SK-N-SH (cell line): ENCODE data around the gene SMURF1. TPM values are rescaled to one million over a fixed set of nuclear protein-coding genes. Genes with fewer than 3 reads are reported as not detected.

ENCODE experiments used
- CTCF ChIA-PET: fragments of 300-600, 350-600 bp; formaldehyde crosslinking; extraction: SDS; loops from one replicate; lab custom pipeline; 2021; lab: Yijun Ruan, JAX
- POLR2A ChIA-PET: fragments of 350-600 bp; sonication (Branson Sonifier 250); formaldehyde crosslinking; extraction: SDS; loops from one replicate; lab custom pipeline; 2020; ENCODE audit warnings: antibody characterized with exemption, inconsistent platforms; lab: Yijun Ruan, JAX
- DNase-seq: peaks from one replicate; pipeline ENCODE4 v3.0.0; 2012
- H2AFZ ChIP-seq: fragments of 200-600 bp; sonication (generic); 2 replicates; pipeline ENCODE4 v1.8.1; 2016; ENCODE audit warnings: antibody characterized with exemption, mild to moderate bottlenecking, low read depth
- H3F3A ChIP-seq: fragments of 200-600 bp; sonication (generic); replicated peaks from 2 replicates; pipeline ENCODE3; 2016; ENCODE audit warnings: antibody characterized with exemption, mild to moderate bottlenecking; ENCODE audit not compliant: insufficient read depth
- H3K27ac ChIP-seq, 2 experiments: fragments of 200-500 bp in 1 of 2; fragments of 200-600 bp in 1 of 2; sonication (Bioruptor generic) in 1 of 2; sonication (generic), shearing (Covaris generic) in 1 of 2; 2 replicates each; pipeline versions ENCODE4 v1.5.1 to v1.6.1; 2014 to 2016; ENCODE audit warnings: low read depth in 2 of 2, inconsistent platforms in 1 of 2, low read length in 1 of 2, mild to moderate bottlenecking in 1 of 2, mixed read lengths in 1 of 2
- H3K27me3 ChIP-seq: fragments of 200-600 bp; sonication (generic), shearing (Covaris generic); 2 replicates; pipeline ENCODE4 v1.6.1; 2016; ENCODE audit warnings: mixed run types; ENCODE audit not compliant: insufficient read depth
- H3K36me3 ChIP-seq, 2 experiments: fragments of 200-500 bp in 1 of 2; fragments of 200-600 bp in 1 of 2; sonication (Bioruptor generic) in 1 of 2; sonication (generic) in 1 of 2; replicated peaks in 1 of 2; 2 replicates each; pipeline versions ENCODE3 to v1.5.1; 2014 to 2016; ENCODE audit warnings: low read length in 1 of 2, mild to moderate bottlenecking in 1 of 2; ENCODE audit not compliant: insufficient read depth in 2 of 2, control insufficient read depth in 1 of 2
- H3K4me1 ChIP-seq, 2 experiments: fragments of 200-500 bp in 1 of 2; fragments of 200-600 bp in 1 of 2; sonication (Bioruptor generic) in 1 of 2; sonication (generic), shearing (Covaris generic) in 1 of 2; 2 replicates each; pipeline versions ENCODE4 v1.5.1 to v1.6.1; 2014 to 2016; ENCODE audit warnings: low read depth in 1 of 2, low read length in 1 of 2, mixed run types in 1 of 2; ENCODE audit not compliant: insufficient read depth in 2 of 2, control insufficient read depth in 1 of 2
- H3K4me2 ChIP-seq: fragments of 200-600 bp; sonication (generic), shearing (Covaris generic); 2 replicates; pipeline ENCODE4 v1.6.1; 2017; ENCODE audit warnings: mixed run types
- H3K4me3 ChIP-seq, 2 experiments: fragments of 200-500 bp in 1 of 2; fragments of 200-600 bp in 1 of 2; sonication (Bioruptor generic) in 1 of 2; sonication (generic), shearing (Covaris generic) in 1 of 2; 2 replicates each; pipeline versions ENCODE4 v1.5.1 to v1.8.1; 2014 to 2016; ENCODE audit warnings: low read depth in 2 of 2, inconsistent platforms in 1 of 2, low read length in 1 of 2, mild to moderate bottlenecking in 1 of 2, mixed read lengths in 1 of 2, moderate library complexity in 1 of 2
- H3K79me2 ChIP-seq: fragments of 200-600 bp; sonication (generic); 2 replicates; pipeline ENCODE4 v1.8.1; 2017; ENCODE audit warnings: mild to moderate bottlenecking; ENCODE audit not compliant: insufficient read depth
- H3K9ac ChIP-seq: fragments of 200-600 bp; sonication (generic); 2 replicates; pipeline ENCODE4 v1.6.1; 2017; ENCODE audit warnings: mixed run types
- H3K9me2 ChIP-seq: fragments of 200-600 bp; sonication (generic); 2 replicates; pipeline ENCODE4 v1.6.1; 2017; ENCODE audit warnings: mixed run types
- H3K9me3 ChIP-seq: fragments of 200-600 bp; sonication (generic); 2 replicates; pipeline ENCODE4 v1.6.1; 2017; ENCODE audit warnings: mixed run types, mild to moderate bottlenecking, moderate library complexity
- H4K20me1 ChIP-seq: fragments of 200-600 bp; sonication (generic); 2 replicates; pipeline ENCODE4 v1.6.1; 2017; ENCODE audit warnings: mild to moderate bottlenecking, mixed run types; ENCODE audit not compliant: insufficient read depth
- ELF1 ChIP-seq: IDR thresholded peaks from 2 replicates; pipeline ENCODE4 v1.4.0; 2012
- EP300 ChIP-seq, 2 experiments: IDR thresholded peaks; 2 replicates each; pipeline versions ENCODE4 v1.4.0 to v1.6.1; 2012; ENCODE audit warnings: borderline replicate concordance in 1 of 2, low read depth in 1 of 2, low read length in 1 of 2
- EZH2phosphoT487 ChIP-seq: fragments of 200-600 bp; sonication (generic); IDR thresholded peaks from 2 replicates; pipeline ENCODE4 v1.6.1; 2017; ENCODE audit warnings: low read depth, mixed run types, mild to moderate bottlenecking, antibody characterized with exemption, moderate library complexity, borderline replicate concordance
- FOSL2 ChIP-seq: IDR thresholded peaks from 2 replicates; pipeline ENCODE4 v1.4.0; 2012; ENCODE audit warnings: low read depth, mild to moderate bottlenecking, moderate library complexity, borderline replicate concordance
- GABPA ChIP-seq: IDR thresholded peaks from 2 replicates; pipeline ENCODE4 v1.4.0; 2012; ENCODE audit warnings: low read depth, mild to moderate bottlenecking
- SIN3A ChIP-seq: IDR thresholded peaks from 2 replicates; pipeline ENCODE4 v1.6.1; 2012; ENCODE audit warnings: low read depth, mild to moderate bottlenecking, low read length, moderate library complexity, borderline replicate concordance
- TEAD4 ChIP-seq: IDR thresholded peaks from 2 replicates; pipeline ENCODE4 v1.4.0; 2012; ENCODE audit warnings: mild to moderate bottlenecking, borderline replicate concordance; ENCODE audit not compliant: insufficient read depth
- USF1 ChIP-seq: IDR thresholded peaks from 2 replicates; pipeline ENCODE4 v1.4.0; 2012; ENCODE audit warnings: low read depth, borderline replicate concordance
- WGBS: methylation state at CpG from one replicate; pipeline ENCODE4 v1.1.6; 2017; ENCODE audit warnings: low lambda C conversion rate; 5-methylcytosine and 5-hydroxymethylcytosine counted together
- polyA plus RNA-seq, 3 experiments: library from polyadenylated mRNA; depleted of rRNA; stranded (reverse); fragments of >200 nt; gene quantifications; 2 replicates each; pipeline ENCODE4 v1.2.3, GENCODE V29; 2012
- TF ChIP-seq, protein P1 (sequence below): IDR thresholded peaks from 2 replicates; pipeline ENCODE4 v1.4.0; 2012; ENCODE audit warnings: low read depth
- TF ChIP-seq, protein P2 (sequence below): fragments of 200-600 bp; sonication (generic); IDR thresholded peaks from 2 replicates; pipeline ENCODE4 v1.6.1; 2017; ENCODE audit warnings: antibody characterized with exemption, mild to moderate bottlenecking, moderate library complexity

SMURF1 gene
- polyA plus RNA-seq, 1 of the 3 experiments (the other 2 are of a cell fraction), result 12.9 TPM

DNA sequence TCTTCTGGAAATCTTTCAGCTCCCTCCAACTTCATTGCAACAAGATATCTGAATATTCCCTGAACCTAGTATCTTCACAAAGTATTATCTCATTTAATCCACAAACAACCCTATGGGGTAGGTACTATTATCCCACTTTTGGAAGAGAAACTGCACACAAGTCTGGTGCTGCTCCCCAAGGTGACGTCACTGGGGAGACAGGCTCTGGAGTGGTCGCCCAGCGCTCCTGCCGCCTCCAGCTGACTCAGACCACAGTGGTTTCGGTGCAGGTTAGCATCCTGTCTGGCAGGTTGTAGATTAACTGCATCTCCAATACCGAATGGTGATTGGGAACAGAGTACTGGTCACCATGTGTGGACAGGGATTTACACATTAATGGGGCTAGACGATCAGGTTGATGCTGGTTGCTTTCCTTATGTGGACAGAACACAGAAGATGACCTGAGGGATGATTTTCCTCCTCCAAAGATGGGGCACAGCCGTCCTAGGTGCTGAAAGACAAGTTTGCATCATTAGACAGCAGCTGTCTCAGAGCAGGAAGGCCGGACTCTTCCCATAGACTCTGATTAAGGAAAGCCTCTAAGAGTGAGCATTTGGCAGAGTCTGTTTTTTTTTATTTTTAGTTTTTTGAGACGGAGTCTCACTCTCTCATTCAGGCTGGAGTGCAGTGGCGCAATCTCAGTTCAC is 137.0 kb downstream of the SMURF1 start:
- H3K36me3 ChIP-seq, result peaks cover 63 to 82% of the 10 kb centered on the region in 2 experiments
- DNase-seq, result no peak
- POLR2A ChIA-PET, result interaction anchor here (0.7 kb wide), 1 partner anchor 401 kb away, joined by 5 read pairs; no protein-coding TSS in a partner anchor

DNA sequence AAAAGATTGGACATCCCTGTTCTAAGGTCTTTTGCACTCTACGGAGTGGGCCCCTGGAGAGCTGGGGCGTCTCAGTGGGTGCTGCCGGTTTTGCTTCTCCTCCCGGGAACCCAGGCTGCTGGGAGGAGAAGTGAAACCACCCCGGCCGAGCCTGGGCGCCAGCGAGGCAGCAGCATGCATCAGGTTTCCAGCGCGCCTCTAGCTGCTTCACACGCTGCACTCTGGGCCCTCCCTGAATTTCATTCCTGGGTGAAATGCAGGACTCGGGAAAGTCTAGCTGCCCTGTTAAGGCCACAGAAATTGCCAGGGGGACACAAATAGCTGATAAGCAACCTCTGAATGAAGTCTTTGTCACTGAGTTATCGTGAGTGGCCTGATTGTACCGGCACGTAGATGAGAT is 138.1 kb downstream of the SMURF1 start:
- no peaks in the 10 kb centered on the region for H3K4me1 ChIP-seq
- H3F3A ChIP-seq, result no peaks in the 10 kb centered on the region
- peaks cover 55 to 82% of the 10 kb centered on the region in 2 experiments for H3K36me3 ChIP-seq
- H3K27me3 ChIP-seq, result no peaks in the 10 kb centered on the region
- DNase-seq, result no peak
- H3K9me3 ChIP-seq, result no peaks in the 10 kb centered on the region
- H3K9ac ChIP-seq, result no peak overlapping the region
- WGBS, result 90% methylated on average over 15 of the region's 15 CpGs
- H3K9me2 ChIP-seq, result no peaks in the 10 kb centered on the region
- no peak overlapping the region for H2AFZ ChIP-seq
- no peaks in the 10 kb centered on the region for H4K20me1 ChIP-seq
- TF ChIP-seq FOSL2, result no peak
- TF ChIP-seq, protein P1, sequence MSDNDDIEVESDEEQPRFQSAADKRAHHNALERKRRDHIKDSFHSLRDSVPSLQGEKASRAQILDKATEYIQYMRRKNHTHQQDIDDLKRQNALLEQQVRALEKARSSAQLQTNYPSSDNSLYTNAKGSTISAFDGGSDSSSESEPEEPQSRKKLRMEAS, result no peak
- POLR2A ChIA-PET, result no interaction called here
- no peaks in the 10 kb centered on the region for H3K79me2 ChIP-seq
- no peak overlapping the region for H3K4me2 ChIP-seq
- H3K4me3 ChIP-seq, result no peak overlapping the region
- CTCF ChIA-PET, result interaction anchor here (1.1 to 1.9 kb wide), 3 partner anchors 12 to 35 kb away, joined by 3 to 5 read pairs (median 4); no protein-coding TSS in a partner anchor
- H3K27ac ChIP-seq, result no peak overlapping the region

More for the DNA sequence above, 137.0 kb downstream of the SMURF1 start:
- Histone ChIP-seq H3K4me3 (no peak overlapping the region), H2AFZ (no peak overlapping the region), H3K79me2 (no peaks in the 10 kb centered on the region), H3K4me2 (no peak overlapping the region), H3K27ac (no peak overlapping the region), H4K20me1 (no peaks in the 10 kb centered on the region), H3K4me1 (no peaks in the 10 kb centered on the region), H3K9me2 (no peaks in the 10 kb centered on the region), H3K9me3 (no peaks in the 10 kb centered on the region), H3F3A (no peaks in the 10 kb centered on the region), H3K9ac (no peak overlapping the region), H3K27me3 (no peaks in the 10 kb centered on the region)
- WGBS, result 87% methylated on average over 11 of the region's 11 CpGs
- TF ChIP-seq ELF1 (no peak), EZH2phosphoT487 (no peak)
- TF ChIP-seq, protein P1, result no peak
- CTCF ChIA-PET, result interaction anchor here (1.1 to 1.9 kb wide), 3 partner anchors 13 to 33 kb away, joined by 3 to 5 read pairs (median 4); no protein-coding TSS in a partner anchor

DNA sequence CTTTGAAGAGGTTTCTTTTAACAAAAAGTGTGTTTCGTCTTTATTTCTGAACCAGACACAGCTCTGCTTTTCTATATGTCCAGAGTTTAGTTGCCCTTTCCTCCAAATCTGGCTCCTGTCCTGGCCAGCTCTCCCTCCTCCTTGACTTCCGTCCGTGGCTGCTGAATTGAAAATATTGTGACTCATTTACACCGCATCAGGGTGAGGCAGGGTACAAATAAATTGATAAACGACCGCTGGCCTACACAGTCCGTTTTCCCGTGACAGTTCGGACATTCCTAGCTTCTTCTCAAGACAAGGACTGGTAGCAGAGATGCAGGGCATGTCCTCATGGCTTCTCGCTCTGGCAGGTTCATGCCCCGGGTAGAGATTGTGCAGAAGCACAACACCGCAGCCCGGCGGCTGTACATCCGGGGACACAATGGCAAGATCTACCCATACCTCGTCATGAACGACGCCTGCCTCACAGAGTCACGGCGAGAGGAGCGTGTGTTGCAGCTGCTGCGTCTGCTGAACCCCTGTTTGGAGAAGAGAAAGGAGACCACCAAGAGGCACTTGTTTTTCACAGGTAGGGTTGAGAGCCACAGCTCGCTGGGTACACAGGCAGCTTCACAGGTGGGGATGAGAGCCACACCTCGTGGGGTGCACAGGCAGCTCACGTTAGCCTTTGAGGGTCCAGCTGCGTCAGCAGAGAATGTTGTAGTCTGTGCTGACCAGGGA is 139.0 kb downstream of the SMURF1 start:
- H3K36me3 ChIP-seq, result peaks cover 51 to 84% of the 10 kb centered on the region in 2 experiments
- H3K9ac ChIP-seq, result no peak overlapping the region
- no peaks in the 10 kb centered on the region for H3F3A ChIP-seq
- no peaks in the 10 kb centered on the region for H4K20me1 ChIP-seq
- WGBS, result 92% methylated on average over 26 of the region's 26 CpGs
- DNase-seq, result no peak
- H3K4me3 ChIP-seq, result no peak overlapping the region
- no peaks in the 10 kb centered on the region for H3K79me2 ChIP-seq
- no peaks in the 10 kb centered on the region for H3K9me2 ChIP-seq
- no peaks in the 10 kb centered on the region for H3K4me1 ChIP-seq
- no peaks in the 10 kb centered on the region for H3K27me3 ChIP-seq
- TF ChIP-seq EP300 (IDR thresholded peaks at IDR 0.05; ENCODE audit: borderline replicate concordance in 1 of 2, low read depth in 1 of 2, low read length in 1 of 2), result no peak
- TF ChIP-seq, protein P2, sequence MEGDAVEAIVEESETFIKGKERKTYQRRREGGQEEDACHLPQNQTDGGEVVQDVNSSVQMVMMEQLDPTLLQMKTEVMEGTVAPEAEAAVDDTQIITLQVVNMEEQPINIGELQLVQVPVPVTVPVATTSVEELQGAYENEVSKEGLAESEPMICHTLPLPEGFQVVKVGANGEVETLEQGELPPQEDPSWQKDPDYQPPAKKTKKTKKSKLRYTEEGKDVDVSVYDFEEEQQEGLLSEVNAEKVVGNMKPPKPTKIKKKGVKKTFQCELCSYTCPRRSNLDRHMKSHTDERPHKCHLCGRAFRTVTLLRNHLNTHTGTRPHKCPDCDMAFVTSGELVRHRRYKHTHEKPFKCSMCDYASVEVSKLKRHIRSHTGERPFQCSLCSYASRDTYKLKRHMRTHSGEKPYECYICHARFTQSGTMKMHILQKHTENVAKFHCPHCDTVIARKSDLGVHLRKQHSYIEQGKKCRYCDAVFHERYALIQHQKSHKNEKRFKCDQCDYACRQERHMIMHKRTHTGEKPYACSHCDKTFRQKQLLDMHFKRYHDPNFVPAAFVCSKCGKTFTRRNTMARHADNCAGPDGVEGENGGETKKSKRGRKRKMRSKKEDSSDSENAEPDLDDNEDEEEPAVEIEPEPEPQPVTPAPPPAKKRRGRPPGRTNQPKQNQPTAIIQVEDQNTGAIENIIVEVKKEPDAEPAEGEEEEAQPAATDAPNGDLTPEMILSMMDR, result no peak
- no peak for TF ChIP-seq TEAD4
- no peak for TF ChIP-seq FOSL2
- TF ChIP-seq GABPA, result no peak
- no peak for TF ChIP-seq SIN3A
- TF ChIP-seq, protein P1, result no peak
- TF ChIP-seq USF1, result no peak
- ChIA-PET POLR2A (interaction anchor here (0.6 kb wide), 1 partner anchor 160 kb away, joined by 4 read pairs; no protein-coding TSS in a partner anchor), CTCF (interaction anchor here (1.9 kb wide), 1 partner anchor 35 kb away, joined by 4 read pairs; no protein-coding TSS in a partner anchor)
- no peak overlapping the region for H3K27ac ChIP-seq
- no peaks in the 10 kb centered on the region for H3K9me3 ChIP-seq
- H3K4me2 ChIP-seq, result no peak overlapping the region
- no peak overlapping the region for H2AFZ ChIP-seq
